Effector CD8-positive, alpha-beta T cell (primary cell): Measurements from ENCODE around the gene UBR1.
A peak's percentile ranks its signal among the peaks of the same experiment; 100 is the strongest.
"Not testable (repeated sequence)": the region's sequence is repeated elsewhere in the genome, so short reads cannot be mapped to it uniquely, and the experiment has no call there.

Experiments
- DNase-seq: peaks from one replicate; lab custom pipeline; 2025; lab: John Stamatoyannopoulos, UW
- total RNA-seq, 4 experiments: gene quantifications; one replicate each; lab custom pipeline; 2026; lab: John Stamatoyannopoulos, UW

Gene UBR1
- total RNA-seq, result 114 to 188 (median 149) reads per million in 4 experiments

GRCh38 chr15:43105778-43106485 lies at the start of gene UBR1:
UBR1 (minus strand) TSS chr15:43106038; CDS start chr15:43106022, 16 bp downstream.
- peak; percentile 80 for DNase-seq

GRCh38 chr15:43153269-43153668 lies 47.4 kb upstream of the UBR1 start:
- no peak for DNase-seq

GRCh38 chr15:43151688-43152087 lies 45.9 kb upstream of the UBR1 start:
- DNase-seq, result no peak

- DNase-seq, result no peak
Measured at GRCh38 chr15:43150191-43150929, 44.5 kb upstream of the UBR1 start.

- DNase-seq, result no peak
Measured at GRCh38 chr15:43146184-43146583, 40.3 kb upstream of the UBR1 start.

GRCh38 chr15:43144512-43144911 lies 38.7 kb upstream of the UBR1 start:
- no peak for DNase-seq

GRCh38 chr15:43143203-43143941 lies 37.5 kb upstream of the UBR1 start:
- no peak for DNase-seq

- DNase-seq, result no peak
Measured at GRCh38 chr15:43135351-43135750, 29.5 kb upstream of the UBR1 start.

- no peak for DNase-seq
Measured at GRCh38 chr15:43134157-43134635, 28.4 kb upstream of the UBR1 start.

GRCh38 chr15:43133430-43134156 lies 27.8 kb upstream of the UBR1 start, which contains the start of gene TMEM62:
TMEM62 (plus strand) TSS chr15:43133586; CDS start chr15:43133803, 217 bp downstream.
- peak; percentile 27 for DNase-seq

- DNase-seq, result no peak
Measured at GRCh38 chr15:43132830-43133429, 27.1 kb upstream of the UBR1 start.

GRCh38 chr15:43128980-43129335 lies 23.1 kb upstream of the UBR1 start:
- DNase-seq, result no peak

GRCh38 chr15:43128174-43128979 lies 22.5 kb upstream of the UBR1 start:
- DNase-seq, result not testable (repeated sequence)

- DNase-seq, result no peak
Measured at GRCh38 chr15:43127752-43128151, 21.9 kb upstream of the UBR1 start.

- DNase-seq, result no peak
Measured at GRCh38 chr15:43126356-43126755, 20.5 kb upstream of the UBR1 start.

GRCh38 chr15:43125100-43125661 lies 19.3 kb upstream of the UBR1 start:
- DNase-seq, result no peak

- no peak for DNase-seq
Measured at GRCh38 chr15:43121863-43122262, 16.0 kb upstream of the UBR1 start.

- no peak for DNase-seq
Measured at GRCh38 chr15:43118829-43119228, 13.0 kb upstream of the UBR1 start.

GRCh38 chr15:43118286-43118685 lies 12.4 kb upstream of the UBR1 start:
- DNase-seq, result no peak

- no peak for DNase-seq
Measured at GRCh38 chr15:43111354-43111753, 5.5 kb upstream of the UBR1 start.
